Neural crest cell (in vitro differentiated cells): Measurements from ENCODE around the gene TOPBP1. TPM values are rescaled to one million over a fixed set of nuclear protein-coding genes. Genes with fewer than 3 reads are reported as not detected.

Source experiments
- DNase-seq: peaks from one replicate; pipeline ENCODE4 v3.0.0; 2021; ENCODE audit warnings: low read depth, mixed read lengths, low spot score
- H3K27ac Mint-ChIP-seq: one replicate; pipeline ENCODE4 v1.8.0; 2021; ENCODE audit warnings: mild to moderate bottlenecking, mixed read lengths; ENCODE audit not compliant: unreplicated experiment
- H3K27me3 Mint-ChIP-seq: 2 replicates; pipeline ENCODE4 v1.8.0; 2021; ENCODE audit warnings: low read depth, mild to moderate bottlenecking, mixed read lengths
- H3K36me3 Mint-ChIP-seq: 2 replicates; pipeline ENCODE4 v1.8.0; 2021; ENCODE audit warnings: low read depth, mild to moderate bottlenecking, mixed read lengths
- H3K4me1 Mint-ChIP-seq: 2 replicates; pipeline ENCODE4 v1.8.0; 2021; ENCODE audit warnings: mixed read lengths
- H3K4me3 Mint-ChIP-seq: one replicate; pipeline ENCODE4 v1.8.0; 2021; ENCODE audit warnings: mild to moderate bottlenecking, mixed read lengths
- H3K9me3 Mint-ChIP-seq: 2 replicates; pipeline ENCODE4 v1.8.0; 2021; ENCODE audit warnings: mixed read lengths
- total RNA-seq: library from RNA; stranded (reverse); gene quantifications from 2 replicates; pipeline ENCODE4 v1.2.1, GENCODE V29; 2021
- TF ChIP-seq, protein P1 (sequence below): fragments of 200-600 bp; sonication (generic); conservative IDR thresholded peaks from 2 replicates; pipeline ENCODE4 v1.5.0; 2021; ENCODE audit warnings: antibody characterized with exemption, mild to moderate bottlenecking

The TOPBP1 gene
- total RNA-seq, 1 donor from 2014 or later: 58.8 TPM

DNA sequence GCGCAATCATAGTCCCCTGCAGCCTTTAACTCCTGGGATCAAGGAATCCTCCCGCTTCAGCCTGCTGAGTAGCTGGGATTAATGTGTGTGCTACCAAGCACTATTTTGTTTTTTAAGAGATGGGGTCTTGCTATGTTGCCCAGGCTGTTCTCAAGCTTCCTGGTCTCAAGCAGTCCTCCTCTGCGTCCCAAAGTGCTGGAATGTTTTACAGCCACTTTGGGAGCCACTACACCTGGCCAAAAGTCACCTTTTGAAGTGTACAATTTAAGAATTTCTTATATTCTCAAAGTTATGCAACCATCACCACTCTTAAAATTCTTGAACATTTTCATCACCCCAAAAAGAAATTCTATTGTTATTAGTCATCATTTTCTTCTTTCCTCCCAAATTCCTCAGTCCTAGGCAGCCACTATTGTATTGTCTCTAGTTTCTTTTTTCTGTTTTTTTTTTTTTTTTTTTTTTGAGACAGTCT lies 70.4 kb downstream of the TOPBP1 start:
- no peak for DNase-seq
- Mint-ChIP-seq H3K27me3 (no peaks in the 10 kb centered on the region), H3K4me3 (no peak overlapping the region), H3K27ac (no peak overlapping the region), H3K4me1 (no peaks in the 10 kb centered on the region), H3K9me3 (no peaks in the 10 kb centered on the region), H3K36me3 (peaks cover 16% of the 10 kb centered on the region)
- TF ChIP-seq, protein P1, sequence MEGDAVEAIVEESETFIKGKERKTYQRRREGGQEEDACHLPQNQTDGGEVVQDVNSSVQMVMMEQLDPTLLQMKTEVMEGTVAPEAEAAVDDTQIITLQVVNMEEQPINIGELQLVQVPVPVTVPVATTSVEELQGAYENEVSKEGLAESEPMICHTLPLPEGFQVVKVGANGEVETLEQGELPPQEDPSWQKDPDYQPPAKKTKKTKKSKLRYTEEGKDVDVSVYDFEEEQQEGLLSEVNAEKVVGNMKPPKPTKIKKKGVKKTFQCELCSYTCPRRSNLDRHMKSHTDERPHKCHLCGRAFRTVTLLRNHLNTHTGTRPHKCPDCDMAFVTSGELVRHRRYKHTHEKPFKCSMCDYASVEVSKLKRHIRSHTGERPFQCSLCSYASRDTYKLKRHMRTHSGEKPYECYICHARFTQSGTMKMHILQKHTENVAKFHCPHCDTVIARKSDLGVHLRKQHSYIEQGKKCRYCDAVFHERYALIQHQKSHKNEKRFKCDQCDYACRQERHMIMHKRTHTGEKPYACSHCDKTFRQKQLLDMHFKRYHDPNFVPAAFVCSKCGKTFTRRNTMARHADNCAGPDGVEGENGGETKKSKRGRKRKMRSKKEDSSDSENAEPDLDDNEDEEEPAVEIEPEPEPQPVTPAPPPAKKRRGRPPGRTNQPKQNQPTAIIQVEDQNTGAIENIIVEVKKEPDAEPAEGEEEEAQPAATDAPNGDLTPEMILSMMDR: no peak

- Mint-ChIP-seq H3K9me3 (no peaks in the 10 kb centered on the region), H3K27me3 (no peaks in the 10 kb centered on the region), H3K36me3 (peaks cover 18% of the 10 kb centered on the region), H3K27ac (no peak overlapping the region), H3K4me1 (no peaks in the 10 kb centered on the region), H3K4me3 (no peak overlapping the region)
- DNase-seq: no peak
- TF ChIP-seq, protein P1: no peak
Observed at GRCh38 chr3:133589503-133589902, 72.2 kb downstream of the TOPBP1 start.

DNA sequence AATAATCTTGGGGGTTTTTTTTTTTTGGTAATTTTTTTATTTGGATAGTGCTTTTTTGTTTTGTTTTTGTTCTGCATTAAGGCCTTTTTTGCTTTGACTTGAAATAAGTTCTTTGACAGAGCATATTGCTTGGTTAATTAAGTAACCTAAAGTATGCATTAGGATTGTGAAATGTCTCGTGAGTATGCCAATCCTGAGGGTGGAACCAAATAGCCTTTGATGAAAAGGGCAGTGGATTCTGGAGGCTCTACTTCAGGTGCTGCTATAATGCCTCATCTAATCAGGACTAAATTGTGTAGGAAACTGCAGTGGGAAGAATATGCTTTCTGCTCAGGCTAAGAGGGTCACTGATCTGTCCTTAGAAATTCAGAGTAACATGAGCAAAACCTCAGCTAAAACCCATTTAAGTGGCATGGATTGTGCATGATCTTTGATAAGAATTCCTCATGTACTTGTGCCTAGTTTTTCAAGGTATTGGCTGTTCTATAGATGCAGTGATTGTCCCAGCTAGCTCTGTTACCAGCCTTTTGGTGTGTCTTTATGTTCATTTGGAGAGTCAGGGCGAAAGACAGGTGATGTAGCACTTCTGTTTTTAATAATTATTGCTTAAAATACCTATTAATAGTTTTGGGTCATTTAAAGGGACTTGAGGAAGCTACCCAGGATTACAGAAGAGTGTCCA lies 72.8 kb downstream of the TOPBP1 start:
- TF ChIP-seq, protein P1: no peak
- H3K4me1 Mint-ChIP-seq: no peaks in the 10 kb centered on the region
- H3K9me3 Mint-ChIP-seq: no peaks in the 10 kb centered on the region
- no peaks in the 10 kb centered on the region for H3K27me3 Mint-ChIP-seq
- DNase-seq: no peak
- H3K27ac Mint-ChIP-seq: no peak overlapping the region
- no peak overlapping the region for H3K4me3 Mint-ChIP-seq
- H3K36me3 Mint-ChIP-seq: peaks cover 18% of the 10 kb centered on the region

GRCh38 chr3:133588035-133588434 lies 73.7 kb downstream of the TOPBP1 start:
- no peaks in the 10 kb centered on the region for H3K27me3 Mint-ChIP-seq
- no peak overlapping the region for H3K27ac Mint-ChIP-seq
- H3K4me1 Mint-ChIP-seq: no peaks in the 10 kb centered on the region
- peaks cover 18% of the 10 kb centered on the region for H3K36me3 Mint-ChIP-seq
- DNase-seq: no peak
- H3K9me3 Mint-ChIP-seq: no peaks in the 10 kb centered on the region
- no peak overlapping the region for H3K4me3 Mint-ChIP-seq
- TF ChIP-seq, protein P1: no peak

DNA sequence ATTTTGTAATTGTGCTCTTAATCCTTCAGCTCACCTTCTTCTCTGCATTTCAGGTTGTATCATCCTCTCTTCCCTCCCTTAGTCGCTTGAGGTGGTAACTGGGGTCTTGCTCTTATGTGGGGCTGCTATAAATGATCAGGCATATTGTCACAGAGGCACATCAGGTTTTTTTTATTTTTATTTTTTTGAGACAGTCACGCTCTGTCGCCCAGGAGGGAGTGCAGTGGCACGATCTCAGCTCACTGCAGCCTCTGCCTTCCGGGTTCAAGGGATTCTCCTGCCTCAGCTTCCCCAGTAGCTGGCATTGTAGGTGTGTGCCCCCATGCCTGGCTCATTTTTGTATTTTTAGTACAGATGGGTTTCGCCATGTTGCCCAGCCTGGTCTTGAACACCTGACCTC lies 78.3 kb downstream of the TOPBP1 start:
- no peaks in the 10 kb centered on the region for H3K9me3 Mint-ChIP-seq
- DNase-seq: no peak
- H3K4me3 Mint-ChIP-seq: no peak overlapping the region
- peaks cover 14% of the 10 kb centered on the region for H3K36me3 Mint-ChIP-seq
- no peak overlapping the region for H3K27ac Mint-ChIP-seq
- peaks cover 5% of the 10 kb centered on the region for H3K4me1 Mint-ChIP-seq
- TF ChIP-seq, protein P1: no peak
- no peaks in the 10 kb centered on the region for H3K27me3 Mint-ChIP-seq
